ENCODE measurements around the gene MAN1A1.

GRCh38 chr6:119259027-119259426 lies 90.5 kb downstream of the MAN1A1 start:
- no peak for TF ChIP-seq MXI1 (conservative IDR thresholded peaks at IDR 0.05; ENCODE audit: poor library complexity, severe bottlenecking)
- TF ChIP-seq EP300 (conservative IDR thresholded peaks at IDR 0.05; ENCODE audit: poor library complexity, severe bottlenecking) = no peak
- no peak for TF ChIP-seq CTCF (IDR thresholded peaks at IDR 0.05; ENCODE audit: poor library complexity, severe bottlenecking)

All from neural cell (in vitro differentiated cells).